OCI-LY7 (cell line): ENCODE data around the gene PPL. TPM values are rescaled to one million over a fixed set of nuclear protein-coding genes. Genes with fewer than 3 reads are reported as not detected.
"Not testable (repeated sequence)": the region's sequence is repeated elsewhere in the genome, so short reads cannot be mapped to it uniquely, and the experiment has no call there.

Experiments
- BruUV-seq: library from RNA; stranded (reverse); fragments of 400-500 nt; replicated peaks from 2 replicates; lab custom pipeline; 2021; lab: Mats Ljungman, UMichigan
- CTCF ChIA-PET: fragments of 300-600 bp; sonication (Branson Sonifier 250); formaldehyde crosslinking; loops from one replicate; lab custom pipeline; 2022; ENCODE audit warnings: antibody characterized with exemption; ENCODE audit not compliant: unreplicated experiment; lab: Charles Lee
- POLR2A ChIA-PET: fragments of 300-600 bp; sonication (Branson Sonifier 250); formaldehyde crosslinking; loops from one replicate; lab custom pipeline; 2022; ENCODE audit warnings: antibody characterized with exemption; lab: Charles Lee
- DNase-seq: peaks from one replicate; pipeline ENCODE4 v3.0.0-alpha.2; 2015; ENCODE audit warnings: low spot score
- H2AFZ ChIP-seq: fragments of 200-600 bp; sonication (generic), shearing (Covaris generic); 2 replicates; pipeline ENCODE4 v1.6.1; 2014; ENCODE audit warnings: mild to moderate bottlenecking, antibody characterized with exemption, low read length, moderate library complexity
- H3K27ac ChIP-seq: fragments of 200-600 bp; sonication (generic); 2 replicates; pipeline ENCODE4 v1.5.1; 2014; ENCODE audit warnings: mixed run types, low read depth, mild to moderate bottlenecking, moderate library complexity, low read length, inconsistent platforms; ENCODE audit not compliant: poor library complexity, severe bottlenecking
- H3K36me3 ChIP-seq: fragments of 200-600 bp; sonication (generic); 2 replicates; pipeline ENCODE4 v1.6.1; 2014; ENCODE audit warnings: mild to moderate bottlenecking, antibody characterized with exemption, low read length, moderate library complexity, mixed read lengths; ENCODE audit not compliant: insufficient read depth
- H3K4me1 ChIP-seq: fragments of 200-600 bp; sonication (generic); 2 replicates; pipeline ENCODE4 v1.5.1; 2014; ENCODE audit warnings: mild to moderate bottlenecking, low read length; ENCODE audit not compliant: insufficient read depth, poor library complexity, severe bottlenecking
- H3K4me2 ChIP-seq: fragments of 200-600 bp; sonication (generic); 2 replicates; pipeline ENCODE4 v1.6.1; 2014; ENCODE audit warnings: mild to moderate bottlenecking, low read length
- H3K4me3 ChIP-seq: fragments of 200-600 bp; sonication (generic); 2 replicates; pipeline ENCODE4 v1.5.1; 2014; ENCODE audit warnings: mild to moderate bottlenecking, low read depth, low read length; ENCODE audit not compliant: poor library complexity, severe bottlenecking
- H3K79me2 ChIP-seq: fragments of 200-600 bp; sonication (generic); 2 replicates; pipeline ENCODE4 v1.6.1; 2016; ENCODE audit warnings: low read depth, mild to moderate bottlenecking, low read length, moderate library complexity, mixed read lengths; ENCODE audit not compliant: insufficient read depth
- H3K9me2 ChIP-seq: fragments of 200-600 bp; sonication (generic); 2 replicates; pipeline ENCODE4 v1.6.1; 2016; ENCODE audit warnings: mild to moderate bottlenecking, low read length, mixed read lengths; ENCODE audit not compliant: insufficient read depth
- H3K9me3 ChIP-seq: fragments of 200-600 bp; sonication (generic); 2 replicates; pipeline ENCODE4 v1.6.1; 2014; ENCODE audit warnings: mild to moderate bottlenecking, mixed run types, low read length, mixed read lengths
- H4K20me1 ChIP-seq: fragments of 200-600 bp; sonication (generic); 2 replicates; pipeline ENCODE4 v1.6.1; 2014; ENCODE audit warnings: mild to moderate bottlenecking, antibody characterized with exemption, low read length, moderate library complexity, mixed read lengths; ENCODE audit not compliant: insufficient read depth
- EZH2phosphoT487 ChIP-seq: fragments of 200-600 bp; sonication (generic); IDR thresholded peaks from 2 replicates; pipeline ENCODE4 v1.6.1; 2018; ENCODE audit warnings: low read depth, borderline replicate concordance, mild to moderate bottlenecking, mixed run types, antibody characterized with exemption, low read length, moderate library complexity, mixed read lengths
- intact Hi-C: fragments of 100-400 bp; cut with micrococcal nuclease; formaldehyde crosslinking; loops from one replicate; pipeline ENCODE4 v1.10.0; 2022; ENCODE audit not compliant: unreplicated experiment
- total RNA-seq, 2 experiments: library from RNA; depleted of rRNA in 1 of 2; stranded (reverse); fragments of >200 nt in 1 of 2; shearing (Covaris generic) in 1 of 2; gene quantifications; 2 replicates each; pipeline ENCODE4 v1.2.3, GENCODE V29; 2014 to 2022
- TF ChIP-seq, protein P1 (sequence below): fragments of 200-600 bp; sonication (generic); conservative IDR thresholded peaks from 2 replicates; pipeline ENCODE4 v1.5.1; 2014; ENCODE audit warnings: mild to moderate bottlenecking, antibody characterized with exemption, low read length, moderate library complexity, mixed read lengths

Gene PPL
- total RNA-seq, 2 experiments from 2014 or later = not detected

DNA sequence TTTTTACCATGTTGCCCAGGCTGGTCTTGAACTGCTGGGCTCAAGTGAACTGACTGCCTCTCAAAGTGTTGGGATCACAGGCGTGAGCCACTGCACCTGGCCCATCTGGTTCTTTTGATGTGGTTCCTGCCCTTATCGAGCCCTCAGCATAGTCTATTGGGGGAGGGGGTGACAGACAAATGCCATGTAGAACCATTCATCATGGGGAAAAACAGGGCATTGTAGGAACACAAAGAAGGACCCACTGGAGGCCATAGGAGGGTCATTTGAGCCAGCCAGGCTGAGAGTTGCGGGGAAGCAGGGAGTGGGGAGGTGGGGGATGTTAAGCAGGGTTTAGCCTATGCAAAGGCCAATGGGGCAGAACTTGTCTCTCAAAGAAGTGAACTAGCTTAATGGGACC lies 33.1 kb upstream of the PPL start:
- H3K4me1 ChIP-seq = peaks cover 38% of the 10 kb centered on the region
- no peak overlapping the region for H3K4me3 ChIP-seq
- H3K9me3 ChIP-seq = no peaks in the 10 kb centered on the region
- TF ChIP-seq EZH2phosphoT487 = no peak
- TF ChIP-seq, protein P1, sequence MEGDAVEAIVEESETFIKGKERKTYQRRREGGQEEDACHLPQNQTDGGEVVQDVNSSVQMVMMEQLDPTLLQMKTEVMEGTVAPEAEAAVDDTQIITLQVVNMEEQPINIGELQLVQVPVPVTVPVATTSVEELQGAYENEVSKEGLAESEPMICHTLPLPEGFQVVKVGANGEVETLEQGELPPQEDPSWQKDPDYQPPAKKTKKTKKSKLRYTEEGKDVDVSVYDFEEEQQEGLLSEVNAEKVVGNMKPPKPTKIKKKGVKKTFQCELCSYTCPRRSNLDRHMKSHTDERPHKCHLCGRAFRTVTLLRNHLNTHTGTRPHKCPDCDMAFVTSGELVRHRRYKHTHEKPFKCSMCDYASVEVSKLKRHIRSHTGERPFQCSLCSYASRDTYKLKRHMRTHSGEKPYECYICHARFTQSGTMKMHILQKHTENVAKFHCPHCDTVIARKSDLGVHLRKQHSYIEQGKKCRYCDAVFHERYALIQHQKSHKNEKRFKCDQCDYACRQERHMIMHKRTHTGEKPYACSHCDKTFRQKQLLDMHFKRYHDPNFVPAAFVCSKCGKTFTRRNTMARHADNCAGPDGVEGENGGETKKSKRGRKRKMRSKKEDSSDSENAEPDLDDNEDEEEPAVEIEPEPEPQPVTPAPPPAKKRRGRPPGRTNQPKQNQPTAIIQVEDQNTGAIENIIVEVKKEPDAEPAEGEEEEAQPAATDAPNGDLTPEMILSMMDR = no peak
- intact Hi-C loops = no loop called here
- H2AFZ ChIP-seq = no peak overlapping the region; the same call in 1 of the 2 replicates
- peak overlapping the region; percentile 10 for H3K27ac ChIP-seq
- H3K36me3 ChIP-seq = no peaks in the 10 kb centered on the region
- DNase-seq = peak; percentile 68
- BruUV-seq = no TSS peak
- ChIA-PET CTCF (no interaction called here), POLR2A (no interaction called here)
- H3K9me2 ChIP-seq = no peaks in the 10 kb centered on the region
- no peaks in the 10 kb centered on the region for H4K20me1 ChIP-seq
- H3K4me2 ChIP-seq = peak overlapping the region; percentile 37
- no peaks in the 10 kb centered on the region for H3K79me2 ChIP-seq

DNA sequence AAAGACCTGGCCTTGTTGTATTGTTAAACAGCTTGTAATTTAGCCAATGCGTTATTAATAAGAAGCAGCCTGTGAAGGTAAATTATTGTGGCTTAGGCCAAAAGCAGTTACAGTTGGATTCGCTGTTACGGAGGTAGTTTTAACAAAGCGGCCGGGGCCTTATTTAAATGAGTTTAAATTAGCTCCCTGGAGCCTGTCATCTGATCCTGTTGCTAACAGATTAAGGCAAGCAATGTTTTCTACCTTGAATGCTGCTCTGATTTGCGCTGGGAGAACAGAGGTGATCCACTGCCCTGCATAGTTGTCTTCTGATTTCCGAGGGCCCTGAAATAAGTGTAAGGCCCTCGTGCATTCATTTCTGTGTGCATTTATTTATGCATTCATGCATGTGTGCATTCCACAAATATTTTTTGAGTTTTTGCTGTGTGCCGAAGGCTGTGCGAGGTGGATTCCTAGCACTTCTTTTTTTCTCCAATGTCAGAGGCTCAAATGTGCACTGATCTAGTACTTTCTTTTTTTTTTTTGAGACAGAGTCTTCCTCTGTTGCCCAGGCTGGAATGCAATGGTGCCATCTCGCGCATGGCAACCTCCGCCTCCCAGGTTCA lies 32.0 kb upstream of the PPL start:
- Histone ChIP-seq H3K4me3 (no peak overlapping the region), H4K20me1 (no peaks in the 10 kb centered on the region), H2AFZ (no peak overlapping the region), H3K9me3 (no peaks in the 10 kb centered on the region), H3K9me2 (no peaks in the 10 kb centered on the region), H3K4me2 (no peak overlapping the region), H3K27ac (no peak overlapping the region), H3K4me1 (peaks cover 38% of the 10 kb centered on the region), H3K36me3 (no peaks in the 10 kb centered on the region), H3K79me2 (no peaks in the 10 kb centered on the region)
- no peak for DNase-seq
- BruUV-seq = no TSS peak
- intact Hi-C loops = no loop called here
- ChIA-PET POLR2A (no interaction called here), CTCF (no interaction called here)
- TF ChIP-seq, protein P1 = no peak
- no peak for TF ChIP-seq EZH2phosphoT487

DNA sequence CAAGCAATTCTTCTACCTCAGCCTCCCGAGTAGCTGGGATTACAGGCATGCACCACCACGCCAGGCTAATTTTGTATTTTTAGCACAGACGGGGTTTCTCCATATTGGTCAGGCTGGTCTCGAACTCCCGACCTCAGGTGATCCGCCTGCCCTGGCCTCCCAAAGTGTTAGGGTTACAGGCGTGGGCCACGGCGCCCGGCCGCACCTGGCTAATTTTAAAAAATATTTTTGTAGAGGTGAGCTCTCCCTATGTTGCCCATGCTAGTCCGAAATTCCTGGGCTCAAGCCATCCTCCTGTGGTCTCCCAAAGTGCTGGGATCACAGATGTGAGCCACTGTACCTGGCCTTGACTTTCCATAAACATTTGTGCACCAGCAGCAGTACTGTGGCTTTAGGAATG lies 31.3 kb upstream of the PPL start:
- intact Hi-C loops = not testable (repeated sequence)

More for the DNA sequence above, 31.3 kb upstream of the PPL start:
- H3K4me2 ChIP-seq, H2AFZ ChIP-seq, POLR2A ChIA-PET, H3K36me3 ChIP-seq, BruUV-seq, H3K4me3 ChIP-seq, H3K79me2 ChIP-seq, H3K9me3 ChIP-seq, H3K9me2 ChIP-seq, CTCF ChIA-PET, H4K20me1 ChIP-seq, DNase-seq, H3K27ac ChIP-seq: not testable (repeated sequence)
- H3K4me1 ChIP-seq = peaks cover 36% of the 10 kb centered on the region
